DMS79 (cell line): ENCODE data around the gene PRRT3.
A peak's percentile ranks its signal among the peaks of the same experiment; 100 is the strongest.
"Not testable (repeated sequence)": the region's sequence is repeated elsewhere in the genome, so short reads cannot be mapped to it uniquely, and the experiment has no call there.

Experiments
- DNase-seq: peaks from one replicate; lab custom pipeline; 2025; lab: John Stamatoyannopoulos, UW

PRRT3 gene

DNA sequence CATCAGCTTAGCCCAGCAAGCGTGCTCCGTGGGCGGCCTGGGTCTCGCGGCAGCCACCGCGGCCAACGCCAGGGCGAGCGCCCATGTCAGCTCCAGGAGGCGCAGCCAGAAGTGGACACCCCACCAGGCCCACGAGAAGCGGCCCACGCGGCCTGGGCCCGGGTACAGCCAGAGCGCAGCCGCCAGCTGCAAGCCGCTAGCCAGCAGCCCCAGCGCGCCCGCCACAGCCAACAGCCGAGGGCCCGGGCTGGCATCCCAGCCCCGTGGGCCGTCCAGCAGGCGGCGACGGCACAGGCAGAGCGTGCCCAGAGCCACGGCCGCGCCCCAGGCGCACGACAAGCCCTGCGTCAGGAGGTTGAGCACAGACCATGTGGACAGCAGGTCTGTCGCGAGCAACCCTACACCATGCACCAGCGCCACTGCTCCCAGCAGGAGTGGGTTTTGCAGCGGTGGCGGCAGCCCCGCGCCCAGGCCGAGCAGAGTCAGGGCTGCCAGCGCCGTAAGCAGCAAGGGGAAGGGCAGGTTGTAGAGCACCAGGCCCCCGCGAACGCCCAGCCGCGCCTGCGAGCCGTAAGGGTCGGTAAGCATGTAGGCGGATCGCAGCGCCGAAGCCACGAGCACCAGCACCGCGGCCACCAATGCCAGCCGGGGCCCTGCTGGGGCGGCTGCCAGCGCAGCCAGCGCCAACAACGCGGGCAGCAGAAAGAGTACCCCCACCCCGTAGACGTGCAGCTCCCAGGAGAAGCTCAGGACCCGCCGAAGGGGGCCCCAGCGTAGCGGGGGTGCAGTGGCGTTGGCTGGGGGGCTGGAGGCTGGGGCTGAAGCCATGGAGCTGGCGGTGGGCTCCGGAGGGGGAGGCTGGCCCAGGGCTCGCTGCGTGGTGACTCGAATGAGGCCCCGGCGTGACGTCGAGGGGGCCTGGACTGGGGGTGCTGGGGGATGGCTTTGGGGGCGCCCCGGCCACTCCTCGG lies 4.9 kb downstream of the PRRT3 start:
- no peak for DNase-seq

GRCh38 chr3:9946112-9947024 lies 5.8 kb downstream of the PRRT3 start:
- no peak for DNase-seq

DNA sequence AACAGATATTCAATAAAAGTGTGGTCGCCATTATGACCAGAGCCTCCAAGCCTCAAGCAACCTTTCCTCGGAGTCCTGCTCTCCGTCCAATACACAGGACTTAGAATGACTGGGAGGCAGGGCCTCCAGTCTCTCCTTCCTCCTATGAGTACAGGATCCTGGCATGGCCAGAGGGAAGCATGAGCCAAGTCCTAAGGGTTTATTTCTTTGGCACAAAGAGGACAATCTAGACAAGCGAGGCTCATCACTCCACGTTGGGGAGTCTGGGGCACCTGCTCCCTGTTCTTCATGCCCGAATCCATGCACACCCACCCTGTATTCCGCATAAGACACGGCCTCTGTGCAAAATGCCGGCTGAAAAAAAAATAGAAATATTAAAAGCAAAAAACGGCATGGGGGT lies 6.8 kb downstream of the PRRT3 start:
- no peak for DNase-seq

- DNase-seq = no peak
These were observed 7.9 kb downstream of the PRRT3 start for GRCh38 chr3:9944271-9944670.

DNA sequence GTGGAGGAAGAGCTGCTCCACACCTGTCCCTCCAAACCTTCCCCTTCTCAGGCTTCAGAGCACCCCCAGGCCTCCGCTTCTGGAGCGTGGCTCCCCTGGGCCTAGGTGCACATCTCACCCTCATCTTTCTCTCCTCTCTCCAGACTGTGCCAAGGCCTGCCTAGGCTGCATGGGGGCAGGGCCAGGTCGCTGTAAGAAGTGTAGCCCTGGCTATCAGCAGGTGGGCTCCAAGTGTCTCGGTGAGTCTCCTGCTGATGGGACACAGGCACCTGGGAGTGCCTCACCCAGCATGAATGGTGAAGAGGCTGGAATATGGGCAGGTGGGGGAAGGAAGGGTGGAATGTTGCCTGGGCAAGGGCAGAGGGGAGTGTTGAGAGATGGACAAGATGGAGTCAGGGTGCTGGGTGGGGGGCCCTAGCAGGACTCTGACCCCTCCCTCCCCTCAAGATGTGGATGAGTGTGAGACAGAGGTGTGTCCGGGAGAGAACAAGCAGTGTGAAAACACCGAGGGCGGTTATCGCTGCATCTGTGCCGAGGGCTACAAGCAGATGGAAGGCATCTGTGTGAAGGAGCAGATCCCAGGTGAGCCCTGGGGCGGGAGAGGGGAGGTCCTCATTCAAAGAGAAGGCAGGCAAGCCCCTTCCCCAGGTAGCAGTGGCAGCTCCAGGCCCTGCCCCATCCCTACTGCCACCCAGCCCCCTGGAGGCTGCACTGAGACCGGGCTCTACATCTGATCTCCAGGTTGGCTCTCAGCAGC lies 9.1 kb downstream of the PRRT3 start:
- no peak for DNase-seq

DNA sequence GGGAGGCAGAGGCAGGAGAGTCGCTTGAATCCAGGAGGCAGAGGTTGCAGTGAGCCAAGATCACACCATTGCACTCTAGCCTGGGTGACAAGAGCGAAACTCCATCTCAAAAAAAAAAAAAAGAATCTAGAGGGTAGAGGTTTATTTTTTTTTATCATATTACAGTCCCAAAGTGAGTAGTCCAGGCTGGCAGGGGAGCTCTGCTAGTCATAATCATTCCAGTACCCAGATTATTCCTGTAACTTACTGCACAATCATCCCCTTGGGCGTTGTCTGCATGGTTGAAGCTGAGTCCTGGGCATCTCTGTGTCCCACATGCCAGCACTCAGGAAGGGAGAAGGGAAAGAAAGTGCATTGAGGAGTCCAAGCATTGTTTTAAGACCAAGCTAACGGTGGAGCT lies 10.0 kb downstream of the PRRT3 start:
- DNase-seq = no peak

DNA sequence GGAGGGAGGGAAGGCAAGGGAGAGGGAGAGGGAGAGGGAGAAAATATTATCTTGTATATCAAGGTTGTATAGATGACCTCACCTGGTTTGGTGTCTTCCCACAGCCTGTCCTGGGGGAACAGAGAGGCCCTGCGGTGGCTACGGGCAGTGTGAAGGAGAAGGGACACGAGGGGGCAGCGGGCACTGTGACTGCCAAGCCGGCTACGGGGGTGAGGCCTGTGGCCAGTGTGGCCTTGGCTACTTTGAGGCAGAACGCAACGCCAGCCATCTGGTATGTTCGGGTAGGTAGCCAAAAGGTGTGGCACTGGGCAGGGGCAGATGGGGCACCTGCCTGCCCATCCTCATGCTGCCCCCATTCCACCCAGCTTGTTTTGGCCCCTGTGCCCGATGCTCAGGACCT lies 11.5 kb downstream of the PRRT3 start:
- DNase-seq = no peak

- not testable (repeated sequence) for DNase-seq
These were observed 12.3 kb downstream of the PRRT3 start for GRCh38 chr3:9939906-9940305.

- no peak for DNase-seq
These were observed 13.2 kb downstream of the PRRT3 start for GRCh38 chr3:9938966-9939365.

DNA sequence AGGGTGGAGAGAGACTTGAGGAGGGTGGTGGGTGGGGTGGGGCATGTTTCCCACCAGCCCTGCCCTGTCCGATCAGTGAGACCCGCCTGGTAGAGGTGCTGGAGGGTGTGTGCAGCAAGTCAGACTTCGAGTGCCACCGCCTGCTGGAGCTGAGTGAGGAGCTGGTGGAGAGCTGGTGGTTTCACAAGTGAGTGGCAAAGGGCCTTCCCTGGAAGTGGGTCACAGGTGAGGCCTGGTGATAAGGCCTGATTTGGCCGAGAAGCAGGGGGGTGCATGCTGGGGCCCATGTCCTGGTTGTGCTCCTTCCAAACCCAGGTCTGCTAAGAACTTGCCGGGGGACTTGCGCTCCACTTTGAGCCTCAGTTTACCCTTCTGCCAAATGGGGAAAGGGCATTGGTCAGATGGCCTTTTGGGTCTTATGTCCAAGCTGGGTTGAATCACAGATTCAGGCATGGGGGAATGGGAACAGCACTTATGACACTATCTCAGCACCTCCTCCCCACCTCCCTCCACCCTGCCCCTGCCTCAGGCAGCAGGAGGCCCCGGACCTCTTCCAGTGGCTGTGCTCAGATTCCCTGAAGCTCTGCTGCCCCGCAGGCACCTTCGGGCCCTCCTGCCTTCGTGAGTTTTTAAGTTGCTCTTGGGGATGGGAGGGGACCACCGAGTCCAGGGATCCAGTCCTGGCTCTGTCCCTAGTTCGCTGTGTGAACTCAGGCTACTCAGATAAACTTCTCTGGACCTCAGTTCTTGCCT lies 14.5 kb downstream of the PRRT3 start:
- DNase-seq = no peak

DNA sequence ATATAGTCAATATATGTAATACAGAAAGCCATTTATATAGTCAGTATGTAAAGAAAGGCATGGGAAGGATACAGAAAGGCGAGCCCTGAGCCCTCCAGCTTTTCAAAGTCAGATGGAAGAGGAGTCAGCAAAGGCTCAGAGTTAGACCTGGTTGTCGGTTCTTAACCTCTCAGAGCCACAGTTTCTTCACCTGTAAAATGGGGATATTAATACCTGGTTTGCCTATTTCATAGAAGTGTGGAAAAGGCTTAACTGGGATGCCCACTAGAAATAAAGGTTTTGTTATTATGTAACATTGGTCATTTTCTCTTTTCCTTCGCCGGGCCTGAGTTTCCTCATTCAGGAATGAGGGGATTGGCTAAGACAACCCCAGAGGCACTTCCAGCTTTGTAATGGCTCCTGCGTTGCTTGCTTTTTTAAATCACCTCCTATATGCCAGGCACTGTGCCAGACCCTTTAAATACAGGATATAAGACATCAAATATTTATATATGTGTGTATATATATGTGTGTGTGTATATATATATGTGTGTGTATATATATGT lies 16.2 kb downstream of the PRRT3 start:
- no peak for DNase-seq

DNA sequence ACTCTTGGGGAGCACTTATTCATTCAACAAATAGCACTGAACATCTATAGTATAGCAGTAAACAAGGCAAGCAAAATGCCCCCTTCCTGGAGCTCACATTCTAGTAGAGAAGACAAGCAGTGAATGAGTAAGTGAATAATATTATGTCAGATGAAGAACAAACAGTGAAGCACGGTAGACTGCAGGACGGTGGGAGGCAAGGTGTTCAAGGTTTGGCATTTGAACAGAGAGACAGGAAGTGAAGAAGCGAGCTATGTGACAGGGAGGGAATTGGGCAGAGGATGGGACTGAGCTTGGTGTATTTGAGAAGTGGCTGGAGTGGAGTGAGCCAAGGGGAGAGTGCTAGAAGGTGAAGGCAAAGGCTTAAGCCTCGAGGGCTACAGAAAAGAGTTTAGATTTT lies 17.2 kb downstream of the PRRT3 start:
- DNase-seq = no peak

- DNase-seq = no peak
These were observed 18.0 kb downstream of the PRRT3 start for GRCh38 chr3:9934235-9934621.

- peak; percentile 54 for DNase-seq
These were observed 18.5 kb downstream of the PRRT3 start, which contains the start of gene CRELD1 for GRCh38 chr3:9933561-9934234. Gene CRELD1, plus strand, starts transcription at chr3:9933834. Its CDS starts 605 bp downstream, at chr3:9934439.

GRCh38 chr3:9932843-9933560 lies 19.2 kb downstream of the PRRT3 start:
- peak; percentile 14 for DNase-seq

DNA sequence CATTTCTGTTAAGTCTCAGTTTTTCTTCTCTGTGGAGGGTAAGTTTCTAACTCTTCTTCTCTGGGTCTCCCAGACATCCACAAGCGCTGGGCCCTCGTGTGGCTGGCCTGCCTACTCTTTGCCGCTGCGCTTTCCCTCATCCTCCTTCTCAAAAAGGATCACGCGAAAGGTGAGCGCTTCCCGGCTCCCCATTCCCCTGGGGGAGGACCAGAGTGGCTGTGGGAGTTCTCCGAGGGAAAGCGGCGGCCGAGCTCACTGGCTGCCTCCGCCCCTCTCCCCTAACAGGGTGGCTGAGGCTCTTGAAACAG lies 19.7 kb downstream of the PRRT3 start:
- no peak for DNase-seq

GRCh38 chr3:9930804-9931418 lies 21.3 kb downstream of the PRRT3 start:
- no peak for DNase-seq

DNA sequence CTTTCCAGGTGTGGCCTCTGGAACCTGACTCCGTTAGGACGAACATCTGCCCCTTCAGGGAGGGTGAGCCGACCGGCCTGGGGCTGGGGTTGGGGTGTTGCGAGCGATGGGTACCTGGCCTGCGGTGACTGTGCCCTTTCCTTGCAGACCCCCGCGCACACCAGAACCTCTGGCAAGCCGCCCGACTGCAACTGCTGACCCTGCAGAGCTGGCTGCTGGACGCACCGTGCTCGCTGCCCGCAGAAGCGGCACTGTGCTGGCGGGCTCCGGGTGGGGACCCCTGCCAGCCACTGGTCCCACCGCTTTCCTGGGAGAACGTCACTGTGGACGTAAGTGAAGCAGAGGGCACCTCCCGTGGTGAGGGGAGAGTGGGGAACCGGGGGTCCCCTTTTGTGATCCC lies 24.1 kb downstream of the PRRT3 start:
- DNase-seq = no peak

- DNase-seq = no peak
These were observed 33.8 kb downstream of the PRRT3 start for GRCh38 chr3:9918261-9919038.
